Activated CD8-positive, alpha-beta T cell treated with anti-CD3 and anti-CD28 coated beads for 36 hours (primary cell): Measurements from ENCODE around the gene RPEL1. TPM values are rescaled to one million over a fixed set of nuclear protein-coding genes. Genes with fewer than 3 reads are reported as not detected.
"Not testable (repeated sequence)": the region's sequence is repeated elsewhere in the genome, so short reads cannot be mapped to it uniquely, and the experiment has no call there.

Experiments
- ATAC-seq: fragments of 200-7000 bp; cut with Tn5 transposase; one replicate; pipeline ENCODE4 v1.10.0; 2021; ENCODE audit warnings: mild to moderate bottlenecking, moderate library complexity
- CTCF ChIA-PET: fragments of 350-600 bp; sonication (Branson Sonifier 250); formaldehyde crosslinking; loops from one replicate; lab custom pipeline; 2021; ENCODE audit warnings: antibody characterized with exemption; lab: Charles Lee
- POLR2A ChIA-PET: fragments of 350-600 bp; sonication (Branson Sonifier 250); formaldehyde crosslinking; loops from one replicate; lab custom pipeline; 2021; ENCODE audit warnings: antibody characterized with exemption; lab: Charles Lee
- DNase-seq: peaks from one replicate; pipeline ENCODE4 v3.0.0-alpha.2; 2020
- H3K27ac Mint-ChIP-seq: one replicate; pipeline ENCODE4 v1.8.0; 2021; ENCODE audit warnings: mild to moderate bottlenecking, mixed read lengths
- H3K27me3 Mint-ChIP-seq: one replicate; pipeline ENCODE4 v1.8.0; 2021; ENCODE audit warnings: mixed read lengths
- H3K36me3 Mint-ChIP-seq: one replicate; pipeline ENCODE4 v1.8.0; 2021; ENCODE audit warnings: low read depth, mixed read lengths
- H3K4me1 Mint-ChIP-seq: one replicate; pipeline ENCODE4 v1.8.0; 2021; ENCODE audit warnings: low read depth, mixed read lengths
- H3K4me3 Mint-ChIP-seq: one replicate; pipeline ENCODE4 v1.8.0; 2021; ENCODE audit warnings: mild to moderate bottlenecking, moderate library complexity, mixed read lengths
- H3K9me3 Mint-ChIP-seq: one replicate; pipeline ENCODE4 v1.8.0; 2021; ENCODE audit warnings: mixed read lengths
- CTCF ChIP-seq: fragments of 200-600 bp; IDR thresholded peaks from one replicate; pipeline ENCODE4 v1.8.0; 2022; ENCODE audit warnings: antibody characterized with exemption, mild to moderate bottlenecking
- intact Hi-C: fragments of 100-400 bp; cut with micrococcal nuclease; formaldehyde crosslinking; loops from one replicate; pipeline ENCODE4 v1.10.0; 2022
- total RNA-seq, 2 experiments: library from RNA; stranded (reverse); gene quantifications; one replicate each; pipeline ENCODE4 v1.2.3, GENCODE V29; 2021

RPEL1 gene
- total RNA-seq, 2 experiments from 2014 or later, result not detected

GRCh38 chr10:103199488-103199887 lies 46.2 kb upstream of the RPEL1 start:
- no peak for TF ChIP-seq CTCF
- Mint-ChIP-seq H3K4me3 (no peak overlapping the region), H3K9me3 (no peaks in the 10 kb centered on the region), H3K27ac (no peak overlapping the region), H3K4me1 (peaks cover 12% of the 10 kb centered on the region), H3K36me3 (no peaks in the 10 kb centered on the region), H3K27me3 (peaks cover 3% of the 10 kb centered on the region)
- CTCF ChIA-PET, result no interaction called here
- no peak for DNase-seq
- no peak for ATAC-seq
- intact Hi-C loops, result no loop called here
- POLR2A ChIA-PET, result no interaction called here

GRCh38 chr10:103202319-103202718 lies 43.4 kb upstream of the RPEL1 start:
- no peak overlapping the region for H3K27ac Mint-ChIP-seq

GRCh38 chr10:103203466-103203865 lies 42.2 kb upstream of the RPEL1 start:
- H3K4me1 Mint-ChIP-seq, result no peaks in the 10 kb centered on the region
- intact Hi-C loops, result no loop called here
- H3K27me3 Mint-ChIP-seq, result peaks cover 1% of the 10 kb centered on the region
- H3K4me3 Mint-ChIP-seq, result no peak overlapping the region
- no peak overlapping the region for H3K27ac Mint-ChIP-seq
- TF ChIP-seq CTCF, result no peak
- DNase-seq (no peak), ATAC-seq (no peak)
- no peaks in the 10 kb centered on the region for H3K36me3 Mint-ChIP-seq
- POLR2A ChIA-PET, result interaction anchor here (1.1 to 1.3 kb wide), 2 partner anchors 11 to 92 kb away, joined by 3 read pairs; no protein-coding TSS in a partner anchor
- H3K9me3 Mint-ChIP-seq, result no peaks in the 10 kb centered on the region
- CTCF ChIA-PET, result no interaction called here

More at GRCh38 chr10:103202319-103202718, 43.4 kb upstream of the RPEL1 start:
- H3K27me3 Mint-ChIP-seq, result peaks cover 1% of the 10 kb centered on the region
- intact Hi-C loops, result no loop called here
- no peaks in the 10 kb centered on the region for H3K36me3 Mint-ChIP-seq
- H3K4me3 Mint-ChIP-seq, result no peak overlapping the region
- ChIA-PET CTCF (no interaction called here), POLR2A (no interaction called here)
- DNase-seq (no peak), ATAC-seq (no peak)
- no peak for TF ChIP-seq CTCF
- H3K9me3 Mint-ChIP-seq, result no peaks in the 10 kb centered on the region
- H3K4me1 Mint-ChIP-seq, result peaks cover 7% of the 10 kb centered on the region

- intact Hi-C loops, result no loop called here
- Mint-ChIP-seq H3K4me3 (no peak overlapping the region), H3K27me3 (peaks cover 1% of the 10 kb centered on the region), H3K27ac (no peak overlapping the region), H3K9me3 (no peaks in the 10 kb centered on the region), H3K36me3 (no peaks in the 10 kb centered on the region), H3K4me1 (no peaks in the 10 kb centered on the region)
- ChIA-PET POLR2A (interaction anchor here (0.6 to 1.1 kb wide), 2 partner anchors 22 to 93 kb away, joined by 3 read pairs; no protein-coding TSS in a partner anchor), CTCF (no interaction called here)
- no peak for ATAC-seq
- TF ChIP-seq CTCF, result no peak
- no peak for DNase-seq
These were observed 41.1 kb upstream of the RPEL1 start for GRCh38 chr10:103204353-103205255.

GRCh38 chr10:103205401-103205800 lies 40.3 kb upstream of the RPEL1 start:
- intact Hi-C loops, H3K4me1 Mint-ChIP-seq, H3K4me3 Mint-ChIP-seq, H3K36me3 Mint-ChIP-seq, CTCF ChIA-PET, H3K9me3 Mint-ChIP-seq, POLR2A ChIA-PET, H3K27me3 Mint-ChIP-seq, ATAC-seq, H3K27ac Mint-ChIP-seq, DNase-seq: not testable (repeated sequence)

GRCh38 chr10:103206715-103207114 lies 39.0 kb upstream of the RPEL1 start:
- H3K9me3 Mint-ChIP-seq, ATAC-seq, intact Hi-C loops, H3K36me3 Mint-ChIP-seq, CTCF ChIA-PET, DNase-seq, H3K4me3 Mint-ChIP-seq, H3K27ac Mint-ChIP-seq, H3K4me1 Mint-ChIP-seq, H3K27me3 Mint-ChIP-seq: not testable (repeated sequence)
- POLR2A ChIA-PET, result interaction anchor here (0.7 kb wide), 1 partner anchor 1937 kb away, joined by 3 read pairs; no protein-coding TSS in a partner anchor
